ENCODE data around the gene XK.

DNA sequence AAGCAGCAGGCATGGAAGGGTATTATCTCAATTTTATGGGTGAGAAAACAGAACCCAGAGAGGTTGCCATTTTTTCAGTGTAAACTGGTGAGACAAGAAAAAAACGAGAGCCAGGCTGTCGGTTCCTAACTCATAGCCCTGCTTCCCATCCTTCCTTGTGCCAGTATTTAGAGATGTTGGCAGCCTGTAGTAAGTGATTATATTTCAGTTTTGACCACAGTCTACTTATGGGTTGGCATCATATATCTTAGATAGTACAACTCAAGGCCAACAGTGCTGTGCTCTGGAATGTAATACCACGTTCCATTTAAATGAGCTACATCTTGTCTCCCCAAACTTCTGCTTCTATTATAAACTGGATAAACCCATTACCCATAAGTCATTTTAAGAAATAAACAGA is 40.8 kb downstream of the XK start:
- TF ChIP-seq, protein P1, sequence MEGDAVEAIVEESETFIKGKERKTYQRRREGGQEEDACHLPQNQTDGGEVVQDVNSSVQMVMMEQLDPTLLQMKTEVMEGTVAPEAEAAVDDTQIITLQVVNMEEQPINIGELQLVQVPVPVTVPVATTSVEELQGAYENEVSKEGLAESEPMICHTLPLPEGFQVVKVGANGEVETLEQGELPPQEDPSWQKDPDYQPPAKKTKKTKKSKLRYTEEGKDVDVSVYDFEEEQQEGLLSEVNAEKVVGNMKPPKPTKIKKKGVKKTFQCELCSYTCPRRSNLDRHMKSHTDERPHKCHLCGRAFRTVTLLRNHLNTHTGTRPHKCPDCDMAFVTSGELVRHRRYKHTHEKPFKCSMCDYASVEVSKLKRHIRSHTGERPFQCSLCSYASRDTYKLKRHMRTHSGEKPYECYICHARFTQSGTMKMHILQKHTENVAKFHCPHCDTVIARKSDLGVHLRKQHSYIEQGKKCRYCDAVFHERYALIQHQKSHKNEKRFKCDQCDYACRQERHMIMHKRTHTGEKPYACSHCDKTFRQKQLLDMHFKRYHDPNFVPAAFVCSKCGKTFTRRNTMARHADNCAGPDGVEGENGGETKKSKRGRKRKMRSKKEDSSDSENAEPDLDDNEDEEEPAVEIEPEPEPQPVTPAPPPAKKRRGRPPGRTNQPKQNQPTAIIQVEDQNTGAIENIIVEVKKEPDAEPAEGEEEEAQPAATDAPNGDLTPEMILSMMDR (IDR thresholded peaks at IDR 0.05), result no peak
- no peak for TF ChIP-seq POLR2A (IDR thresholded peaks at IDR 0.05)
